Activated CD4-positive, alpha-beta T cell treated with anti-CD3 and anti-CD28 coated beads, Interleukin-2, Interleukin-4, amounts not matched to agents 100 ng/mL and 50 ng/mL, durations not matched to agents 16 hours and 8 hours (primary cell): ENCODE measurements around the gene ISCU.
"Not testable (repeated sequence)": the region's sequence is repeated elsewhere in the genome, so short reads cannot be mapped to it uniquely, and the experiment has no call there.

Experiments used
- DNase-seq: peaks from one replicate; pipeline ENCODE4 v3.0.0-alpha.2; 2020; ENCODE audit warnings: low spot score

The ISCU gene

GRCh38 chr12:108589028-108589839, 26.8 kb downstream of the ISCU start:
- no peak for DNase-seq

GRCh38 chr12:108589840-108590229, 27.4 kb downstream of the ISCU start:
- no peak for DNase-seq

- not testable (repeated sequence) for DNase-seq
Observed at GRCh38 chr12:108590463-108590862, 28.1 kb downstream of the ISCU start.

GRCh38 chr12:108591267-108591980, 29.0 kb downstream of the ISCU start:
- no peak for DNase-seq

GRCh38 chr12:108592033-108592909, 29.9 kb downstream of the ISCU start:
- DNase-seq = no peak

GRCh38 chr12:108594323-108594903, 32.0 kb downstream of the ISCU start:
- no peak for DNase-seq

GRCh38 chr12:108594960-108595710, 32.7 kb downstream of the ISCU start:
- no peak for DNase-seq

- no peak for DNase-seq
Observed at GRCh38 chr12:108595711-108596647, 33.6 kb downstream of the ISCU start.

GRCh38 chr12:108596854-108597558, 34.6 kb downstream of the ISCU start:
- no peak for DNase-seq

- DNase-seq = no peak
Observed at GRCh38 chr12:108597559-108598471, 35.4 kb downstream of the ISCU start, which contains the start of gene TMEM119. Gene TMEM119 (minus strand): TSS chr12:108598084. CDS start chr12:108592383, 5,701 bp downstream.

GRCh38 chr12:108598553-108599250, 36.3 kb downstream of the ISCU start:
- no peak for DNase-seq

GRCh38 chr12:108599541-108599940, 37.1 kb downstream of the ISCU start:
- no peak for DNase-seq

GRCh38 chr12:108599948-108600701, 37.7 kb downstream of the ISCU start:
- DNase-seq = no peak

GRCh38 chr12:108600702-108601007, 38.3 kb downstream of the ISCU start:
- DNase-seq = no peak

GRCh38 chr12:108602209-108602705, 39.9 kb downstream of the ISCU start:
- no peak for DNase-seq

GRCh38 chr12:108602976-108603704, 40.7 kb downstream of the ISCU start:
- DNase-seq = no peak
